WTC11 (cell line): ENCODE results near the gene PLIN4.

Experiments used
- AFF4 ChIP-seq: sonication (generic); formaldehyde crosslinking; IDR thresholded peaks from 2 replicates; pipeline ENCODE4 v1.8.1; 2023; ENCODE audit warnings: mild to moderate bottlenecking, missing genetic modification reagents, borderline replicate concordance
- ATF1 ChIP-seq: sonication (generic); formaldehyde crosslinking; IDR thresholded peaks from 2 replicates; pipeline ENCODE4 v1.8.1; 2023; ENCODE audit warnings: mild to moderate bottlenecking, moderate library complexity, missing genetic modification reagents
- CREB1 ChIP-seq: sonication (generic); formaldehyde crosslinking; IDR thresholded peaks from 2 replicates; pipeline ENCODE4 v1.8.0; 2023; ENCODE audit warnings: mild to moderate bottlenecking, missing genetic modification reagents
- CTCF ChIP-seq: fragments of 200-600 bp; IDR thresholded peaks from 2 replicates; pipeline ENCODE4 v1.8.0; 2022; ENCODE audit warnings: antibody characterized with exemption
- E2F4 ChIP-seq: sonication (generic); formaldehyde crosslinking; IDR thresholded peaks from 2 replicates; pipeline ENCODE4 v1.8.1; 2022; ENCODE audit warnings: low read depth, mild to moderate bottlenecking, moderate library complexity, missing genetic modification reagents, borderline replicate concordance
- ELF4 ChIP-seq: sonication (generic); formaldehyde crosslinking; IDR thresholded peaks from 2 replicates; pipeline ENCODE4 v1.8.1; 2022; ENCODE audit warnings: low read depth, mild to moderate bottlenecking, moderate library complexity, missing genetic modification reagents
- FOXJ3 ChIP-seq: sonication (generic); formaldehyde crosslinking; IDR thresholded peaks from 2 replicates; pipeline ENCODE4 v1.9.0; 2021; ENCODE audit warnings: missing genetic modification reagents, mild to moderate bottlenecking, borderline replicate concordance
- JUN ChIP-seq: sonication (generic); formaldehyde crosslinking; IDR thresholded peaks from 2 replicates; pipeline ENCODE4 v1.8.0; 2023; ENCODE audit warnings: mild to moderate bottlenecking, missing genetic modification reagents
- NFYB ChIP-seq: sonication (generic); formaldehyde crosslinking; conservative IDR thresholded peaks from 2 replicates; pipeline ENCODE4 v1.8.0; 2022; ENCODE audit warnings: low read depth, missing genetic modification reagents
- SMAD3 ChIP-seq: sonication (generic); formaldehyde crosslinking; IDR thresholded peaks from 2 replicates; pipeline ENCODE4 v1.8.0; 2022; ENCODE audit warnings: missing genetic modification reagents, mild to moderate bottlenecking, borderline replicate concordance
- USF2 ChIP-seq: sonication (generic); formaldehyde crosslinking; IDR thresholded peaks from 2 replicates; pipeline ENCODE4 v1.8.1; 2023; ENCODE audit warnings: mild to moderate bottlenecking, missing genetic modification reagents, moderate library complexity

GRCh38 chr19:4533835-4534424 lies 15.6 kb upstream of the PLIN4 start:
- TF ChIP-seq E2F4 (CRISPR knock-in tag) (no peak), CTCF (no peak), ELF4 (CRISPR knock-in tag) (no peak), AFF4 (CRISPR knock-in tag) (no peak), USF2 (CRISPR knock-in tag) (no peak), SMAD3 (CRISPR knock-in tag) (no peak), NFYB (no peak), CREB1 (CRISPR knock-in tag) (no peak), JUN (CRISPR knock-in tag) (no peak), FOXJ3 (CRISPR knock-in tag) (no peak), ATF1 (CRISPR knock-in tag) (no peak)
